ENCODE results near the gene PRKCD. TPM values are rescaled to one million over a fixed set of nuclear protein-coding genes. Genes with fewer than 3 reads are reported as not detected.

PRKCD gene
- total and polyA plus RNA-seq, 2 experiments from 2014 or later, result 1.8 to 9.6 TPM

- no peak for TF ChIP-seq EZH2 (IDR thresholded peaks at IDR 0.05; ENCODE audit: insufficient read depth, poor library complexity, severe bottlenecking)
- TF ChIP-seq EZH2phosphoT487 (IDR thresholded peaks at IDR 0.05; ENCODE audit: insufficient read depth, low read depth), result no peak
- Histone ChIP-seq H3K9ac (no peak overlapping the region), H3K27me3 (replicated peaks; ENCODE audit: insufficient read depth) (no peaks in the 10 kb centered on the region), H3F3A (ENCODE audit: insufficient read depth) (no peaks in the 10 kb centered on the region), H3K36me3 (ENCODE audit: low read depth) (no peaks in the 10 kb centered on the region), H3K9me3 (ENCODE audit: low read depth) (no peaks in the 10 kb centered on the region), H4K20me1 (ENCODE audit: insufficient read depth) (no peaks in the 10 kb centered on the region), H3K4me1 (ENCODE audit: insufficient read depth) (peaks cover 6% of the 10 kb centered on the region; the same call in 1 of the 2 replicates), H2AFZ (no peak overlapping the region), H3K9me2 (ENCODE audit: insufficient read depth) (no peaks in the 10 kb centered on the region), H3K79me2 (ENCODE audit: insufficient read depth) (no peaks in the 10 kb centered on the region), H3K27ac (no peak overlapping the region), H3K4me2 (ENCODE audit: unreplicated experiment) (no peak overlapping the region), H3K4me3 (no peak overlapping the region)
- in situ Hi-C loops (cut with MboI), result no loop called here
- DNase-seq, result no peak
- WGBS, 2 experiments (ENCODE audit: low coverage in 1 of 2, low lambda C conversion rate in 2 of 2, missing lambda C conversion rate in 2 of 2), result 60 to 61% methylated on average over 19 of the region's 19 CpGs
Observed at GRCh38 chr3:53200501-53201498, 39.8 kb downstream of the PRKCD start.

DNA sequence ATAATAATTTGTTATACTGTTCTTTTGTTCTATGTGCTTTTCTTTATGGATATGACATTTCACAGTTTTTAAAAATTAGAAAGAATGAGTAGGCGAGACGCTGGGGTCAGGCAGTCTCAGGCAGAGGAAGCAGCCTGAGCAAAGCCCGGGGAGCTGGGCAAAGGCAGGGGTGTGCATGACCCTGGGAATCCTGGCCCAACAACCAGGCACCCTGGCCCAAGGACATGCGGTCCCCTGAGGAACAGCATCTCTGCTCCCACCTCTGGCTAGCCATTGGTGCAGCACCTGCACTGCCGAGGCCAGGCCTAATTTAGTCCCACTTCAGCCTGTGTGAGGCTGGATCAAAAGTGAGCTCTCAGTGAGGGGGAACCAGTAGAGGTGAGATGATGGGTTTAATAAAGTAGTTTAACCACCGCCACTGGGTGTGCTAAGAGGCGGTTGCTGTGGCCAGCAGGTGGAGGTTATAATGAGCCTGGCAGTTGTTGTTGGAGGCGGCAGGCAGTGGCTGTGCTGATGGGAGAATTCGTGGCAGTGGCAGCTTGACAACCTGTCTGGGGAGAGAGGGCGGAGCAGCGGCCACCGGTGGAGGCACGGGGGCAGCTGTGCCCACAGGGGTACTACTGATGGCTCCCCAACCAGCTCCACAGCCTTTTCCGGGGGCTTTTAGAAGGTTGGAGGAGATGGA lies 41.5 kb downstream of the PRKCD start:
- Histone ChIP-seq H3K4me2 (ENCODE audit: unreplicated experiment) (no peak overlapping the region), H3K4me1 (ENCODE audit: insufficient read depth) (peaks cover 6% of the 10 kb centered on the region; the same call in 1 of the 2 replicates), H4K20me1 (ENCODE audit: insufficient read depth) (no peaks in the 10 kb centered on the region), H3F3A (ENCODE audit: insufficient read depth) (no peaks in the 10 kb centered on the region), H3K27me3 (replicated peaks; ENCODE audit: insufficient read depth) (no peaks in the 10 kb centered on the region), H3K27ac (no peak overlapping the region), H3K4me3 (no peak overlapping the region), H2AFZ (no peak overlapping the region), H3K36me3 (ENCODE audit: low read depth) (no peaks in the 10 kb centered on the region), H3K9me3 (ENCODE audit: low read depth) (no peaks in the 10 kb centered on the region), H3K9ac (no peak overlapping the region), H3K79me2 (ENCODE audit: insufficient read depth) (no peaks in the 10 kb centered on the region), H3K9me2 (ENCODE audit: insufficient read depth) (no peaks in the 10 kb centered on the region)
- TF ChIP-seq EZH2 (IDR thresholded peaks at IDR 0.05; ENCODE audit: insufficient read depth, poor library complexity, severe bottlenecking) (no peak), EZH2phosphoT487 (IDR thresholded peaks at IDR 0.05; ENCODE audit: insufficient read depth, low read depth) (no peak)
- DNase-seq, result no peak
- 77 to 81% methylated on average over 14 of the region's 14 CpGs for WGBS, 2 experiments (ENCODE audit: low coverage in 1 of 2, low lambda C conversion rate in 2 of 2, missing lambda C conversion rate in 2 of 2)
- in situ Hi-C loops (cut with MboI), result no loop called here

- Histone ChIP-seq H3K9me3 (ENCODE audit: low read depth) (no peaks in the 10 kb centered on the region), H4K20me1 (ENCODE audit: insufficient read depth) (no peaks in the 10 kb centered on the region), H3K27me3 (replicated peaks; ENCODE audit: insufficient read depth) (no peaks in the 10 kb centered on the region), H3F3A (ENCODE audit: insufficient read depth) (no peaks in the 10 kb centered on the region), H2AFZ (no peak overlapping the region), H3K9ac (no peak overlapping the region), H3K9me2 (ENCODE audit: insufficient read depth) (no peaks in the 10 kb centered on the region), H3K79me2 (ENCODE audit: insufficient read depth) (no peaks in the 10 kb centered on the region), H3K36me3 (ENCODE audit: low read depth) (no peaks in the 10 kb centered on the region), H3K4me3 (no peak overlapping the region), H3K27ac (no peak overlapping the region), H3K4me2 (ENCODE audit: unreplicated experiment) (no peak overlapping the region), H3K4me1 (ENCODE audit: insufficient read depth) (no peaks in the 10 kb centered on the region)
- WGBS, 2 experiments (ENCODE audit: low coverage in 1 of 2, low lambda C conversion rate in 2 of 2, missing lambda C conversion rate in 2 of 2), result 84% methylated on average over 9 of the region's 9 CpGs
- in situ Hi-C loops (cut with MboI), result no loop called here
- TF ChIP-seq EZH2 (IDR thresholded peaks at IDR 0.05; ENCODE audit: insufficient read depth, poor library complexity, severe bottlenecking), result no peak
- TF ChIP-seq EZH2phosphoT487 (IDR thresholded peaks at IDR 0.05; ENCODE audit: insufficient read depth, low read depth), result no peak
- DNase-seq, result no peak
Observed at GRCh38 chr3:53211706-53212702, 51.0 kb downstream of the PRKCD start.

- Histone ChIP-seq H3K4me2 (ENCODE audit: unreplicated experiment) (no peak overlapping the region), H3K4me1 (ENCODE audit: insufficient read depth) (no peaks in the 10 kb centered on the region), H3K4me3 (no peak overlapping the region), H3K9me2 (ENCODE audit: insufficient read depth) (no peaks in the 10 kb centered on the region), H2AFZ (no peak overlapping the region), H4K20me1 (ENCODE audit: insufficient read depth) (no peaks in the 10 kb centered on the region), H3K27me3 (replicated peaks; ENCODE audit: insufficient read depth) (no peaks in the 10 kb centered on the region), H3K9me3 (ENCODE audit: low read depth) (no peaks in the 10 kb centered on the region), H3K27ac (no peak overlapping the region), H3K79me2 (ENCODE audit: insufficient read depth) (no peaks in the 10 kb centered on the region), H3K36me3 (ENCODE audit: low read depth) (no peaks in the 10 kb centered on the region), H3K9ac (no peak overlapping the region), H3F3A (ENCODE audit: insufficient read depth) (no peaks in the 10 kb centered on the region)
- TF ChIP-seq EZH2phosphoT487 (IDR thresholded peaks at IDR 0.05; ENCODE audit: insufficient read depth, low read depth) (no peak), EZH2 (IDR thresholded peaks at IDR 0.05; ENCODE audit: insufficient read depth, poor library complexity, severe bottlenecking) (no peak)
- in situ Hi-C loops (cut with MboI), result no loop called here
- DNase-seq, result no peak
- 93 to 96% methylated on average over 7 of the region's 7 CpGs for WGBS, 2 experiments (ENCODE audit: low coverage in 1 of 2, low lambda C conversion rate in 2 of 2, missing lambda C conversion rate in 2 of 2)
Observed at GRCh38 chr3:53213276-53213675, 52.3 kb downstream of the PRKCD start.

Data from GM23248 (cell line).